Kidney (tissue), 14 donors: ENCODE measurements around the gene MX2. TPM values are rescaled to one million over a fixed set of nuclear protein-coding genes. Genes with fewer than 3 reads are reported as not detected.

Experiments used
- DNase-seq, 5 donors: peaks; one replicate each; pipeline ENCODE4 v3.0.0-alpha.2; 2013 to 2020
- FAIRE-seq: peaks from 2 replicates; lab custom pipeline; 2012; peaks lifted over from hg19 to GRCh38; lab: Jason Lieb, UNC
- H3K27ac ChIP-seq, 2 donors: one replicate each; pipeline ENCODE4 v1.7.0; 2013; ENCODE audit warnings: low read depth in 2 of 2, low read length in 2 of 2, inconsistent platforms in 1 of 2
- H3K27me3 ChIP-seq: one replicate; pipeline ENCODE4 v1.7.1; 2013; ENCODE audit warnings: low read length, inconsistent platforms; ENCODE audit not compliant: control insufficient read depth, insufficient read depth
- H3K36me3 ChIP-seq, 3 donors: one replicate each; pipeline versions ENCODE4 v1.7.0 to v1.7.1; 2013; ENCODE audit warnings: low read length in 3 of 3, control low read depth in 1 of 3, inconsistent platforms in 1 of 3; ENCODE audit not compliant: insufficient read depth in 3 of 3, control insufficient read depth in 2 of 3
- H3K4me1 ChIP-seq, 3 donors: one replicate each; pipeline versions ENCODE4 v1.7.0 to v1.7.1; 2013; ENCODE audit warnings: low read length in 3 of 3, inconsistent platforms in 1 of 3, low read depth in 1 of 3; ENCODE audit not compliant: control insufficient read depth in 2 of 3, insufficient read depth in 2 of 3
- H3K4me3 ChIP-seq, 3 donors: one replicate each; pipeline versions ENCODE4 v1.7.0 to v1.8.1; 2013; ENCODE audit warnings: low read length in 3 of 3, control low read depth in 1 of 3, inconsistent platforms in 1 of 3
- H3K9ac ChIP-seq, 3 donors: one replicate each; pipeline versions ENCODE4 v1.7.0 to v1.7.1; 2013; ENCODE audit warnings: low read length in 3 of 3, control low read depth in 1 of 3, inconsistent platforms in 1 of 3
- H3K9me3 ChIP-seq, 3 donors: one replicate each; pipeline versions ENCODE4 v1.7.0 to v1.7.1; 2013; ENCODE audit warnings: low read length in 3 of 3, control low read depth in 1 of 3, inconsistent platforms in 1 of 3; ENCODE audit not compliant: control insufficient read depth in 2 of 3, insufficient read depth in 1 of 3
- CTCF ChIP-seq: IDR thresholded peaks from 3 replicates; pipeline ENCODE4 v1.5.1; 2012; ENCODE audit warnings: mild to moderate bottlenecking, moderate library complexity, borderline replicate concordance; ENCODE audit not compliant: insufficient read depth; ENCODE audit errors: extremely low read depth
- intact Hi-C: fragments of 100-400 bp; cut with DNase I; formaldehyde crosslinking; loops from one replicate; pipeline ENCODE4 v1.11.1; 2022
- polyA plus RNA-seq: library from polyadenylated mRNA; stranded (reverse); fragments of 350-450 nt; fragmentation: Illumina TruSeq; extraction: RNeasy Lipid Tissue Mini Kit (QIAGEN cat#74804); gene quantifications from one replicate; pipeline ENCODE4 v1.2.3, GENCODE V29; 2014; ENCODE audit warnings: low read depth, low replicate concordance; ENCODE audit not compliant: insufficient read depth
- total RNA-seq: library from RNA; stranded (reverse); fragmentation: NEBNext Ultra II Directional; extraction: Animal tissue kit (Norgen Biotek cat#: 25700); gene quantifications from one replicate; pipeline ENCODE4 v1.2.1, GENCODE V29; 2021
- donor health status: control.
- donor health status: control.
- donor health status: control.
- donor health status: control.
- donor health status: control.
- donor health status: DM: yes; HTN: yes; CAD: no.
- donor health status: Normal renal cell carcinoma (clear cell type).

The MX2 gene
- total and polyA plus RNA-seq, 2 donors from 2014 or later: 4.3 to 11.7 TPM

- Histone ChIP-seq H3K36me3 (no peaks in the 10 kb centered on the region), H3K9me3 (no peaks in the 10 kb centered on the region), H3K4me3 (no peak overlapping the region), H3K9ac (no peak overlapping the region), H3K4me1 (no peaks in the 10 kb centered on the region), H3K27ac (no peak overlapping the region), H3K27me3 (no peaks in the 10 kb centered on the region)
- DNase-seq (no peak), FAIRE-seq (no peak)
- intact Hi-C loops: no loop called here
- no peak for TF ChIP-seq CTCF
These were observed 39.8 kb upstream of the MX2 start for GRCh38 chr21:41321908-41322495.

GRCh38 chr21:41322496-41323382 lies 39.1 kb upstream of the MX2 start:
- DNase-seq (no peak), FAIRE-seq (no peak)
- no peaks in the 10 kb centered on the region for H3K36me3 ChIP-seq

GRCh38 chr21:41325138-41325912 lies 36.5 kb upstream of the MX2 start:
- Histone ChIP-seq H3K27me3 (no peaks in the 10 kb centered on the region), H3K4me1 (no peaks in the 10 kb centered on the region), H3K36me3 (no peaks in the 10 kb centered on the region), H3K27ac (no peak overlapping the region), H3K9ac (no peak overlapping the region), H3K9me3 (no peaks in the 10 kb centered on the region), H3K4me3 (no peak overlapping the region)
- no peak for TF ChIP-seq CTCF
- FAIRE-seq (no peak), DNase-seq (no peak)
- intact Hi-C loops: no loop called here

More at GRCh38 chr21:41322496-41323382, 39.1 kb upstream of the MX2 start:
- H3K9me3 ChIP-seq: no peaks in the 10 kb centered on the region
- H3K4me1 ChIP-seq: no peaks in the 10 kb centered on the region
- no peak overlapping the region for H3K27ac ChIP-seq
- H3K4me3 ChIP-seq: no peak overlapping the region
- H3K27me3 ChIP-seq: no peaks in the 10 kb centered on the region
- H3K9ac ChIP-seq: no peak overlapping the region
- intact Hi-C loops: no loop called here
- TF ChIP-seq CTCF: no peak
